Measurements from ENCODE around the gene HIVEP3.

HIVEP3 gene

GRCh38 chr1:41844781-41845272 is 73.9 kb downstream of the HIVEP3 start:
- DNase-seq, result no peak

DNA sequence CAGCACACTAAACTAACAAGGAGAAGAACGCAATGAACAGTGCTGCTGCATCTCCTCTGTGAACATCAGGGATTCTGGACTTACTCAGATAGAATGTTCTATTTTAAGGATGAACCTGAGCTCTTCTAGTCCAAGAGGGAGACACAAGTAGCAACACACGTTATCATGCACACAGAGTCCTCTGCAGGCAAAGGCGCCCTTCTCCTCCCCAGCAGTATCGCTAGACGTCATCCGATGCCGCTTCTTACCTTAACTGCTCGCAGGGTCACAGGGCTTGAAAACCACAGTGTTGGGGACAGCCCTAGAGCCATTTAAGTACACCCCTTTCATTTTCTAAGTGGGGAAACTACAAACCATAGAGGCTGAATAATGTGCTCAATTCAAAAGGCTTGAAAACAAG is 74.5 kb downstream of the HIVEP3 start:
- no peak for DNase-seq

- no peak for DNase-seq
Measured at GRCh38 chr1:41842993-41843755, 75.5 kb downstream of the HIVEP3 start.

GRCh38 chr1:41842326-41842725 is 76.4 kb downstream of the HIVEP3 start:
- no peak for DNase-seq

GRCh38 chr1:41840592-41841246 is 78.0 kb downstream of the HIVEP3 start:
- no peak for DNase-seq

GRCh38 chr1:41838266-41838665 is 80.5 kb downstream of the HIVEP3 start:
- DNase-seq, result no peak

GRCh38 chr1:41837691-41838090 is 81.0 kb downstream of the HIVEP3 start:
- DNase-seq, result no peak

DNA sequence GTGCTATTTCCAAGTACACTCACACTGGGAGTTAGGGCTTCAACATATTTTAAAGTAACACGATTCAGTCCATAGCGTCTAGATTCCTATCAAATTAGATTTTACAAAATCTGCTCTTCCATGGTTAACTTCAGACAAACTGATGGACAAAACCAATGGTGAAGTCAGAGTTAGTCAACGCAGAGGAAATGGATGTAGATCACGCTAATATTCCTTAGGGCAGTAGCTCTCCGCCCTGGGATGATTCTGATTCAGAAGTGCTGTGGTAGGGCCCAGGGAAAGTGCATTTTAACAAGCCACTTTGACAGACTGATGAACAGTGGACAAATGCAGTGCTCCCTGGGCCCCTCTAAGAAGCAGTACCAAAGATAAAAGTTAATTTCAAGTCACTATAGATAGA is 83.2 kb downstream of the HIVEP3 start:
- no peak for DNase-seq

GRCh38 chr1:41833519-41834000 is 85.2 kb downstream of the HIVEP3 start:
- DNase-seq, result no peak

GRCh38 chr1:41830726-41831125 is 88.0 kb downstream of the HIVEP3 start:
- no peak for DNase-seq

- DNase-seq, result no peak
Measured at GRCh38 chr1:41827991-41828570, 90.6 kb downstream of the HIVEP3 start.

GRCh38 chr1:41823471-41823870 is 95.3 kb downstream of the HIVEP3 start:
- DNase-seq, result no peak

DNA sequence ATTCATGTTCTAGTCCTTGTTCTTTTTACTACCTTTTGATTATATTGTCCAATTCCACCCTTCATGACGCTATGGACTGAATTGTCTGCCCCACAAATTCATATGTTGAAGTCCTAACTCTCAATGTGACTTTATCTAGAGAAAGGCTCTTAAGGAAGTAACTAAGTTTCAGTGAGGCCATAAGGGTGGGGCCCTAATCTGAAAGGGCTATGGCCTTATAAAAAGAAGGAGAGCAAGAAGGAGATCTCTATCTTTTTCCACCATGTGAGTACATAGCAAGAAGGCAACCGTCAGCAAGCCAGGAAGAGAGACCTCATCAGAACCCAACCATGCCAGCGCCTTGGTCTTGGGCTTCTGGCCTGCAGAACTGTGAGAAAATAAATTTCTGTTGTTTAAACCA is 95.9 kb downstream of the HIVEP3 start:
- DNase-seq, result no peak

- DNase-seq, result no peak
Measured at GRCh38 chr1:41819843-41820242, 98.9 kb downstream of the HIVEP3 start.

- no peak for DNase-seq
Measured at GRCh38 chr1:41819069-41819468, 99.7 kb downstream of the HIVEP3 start.

DNA sequence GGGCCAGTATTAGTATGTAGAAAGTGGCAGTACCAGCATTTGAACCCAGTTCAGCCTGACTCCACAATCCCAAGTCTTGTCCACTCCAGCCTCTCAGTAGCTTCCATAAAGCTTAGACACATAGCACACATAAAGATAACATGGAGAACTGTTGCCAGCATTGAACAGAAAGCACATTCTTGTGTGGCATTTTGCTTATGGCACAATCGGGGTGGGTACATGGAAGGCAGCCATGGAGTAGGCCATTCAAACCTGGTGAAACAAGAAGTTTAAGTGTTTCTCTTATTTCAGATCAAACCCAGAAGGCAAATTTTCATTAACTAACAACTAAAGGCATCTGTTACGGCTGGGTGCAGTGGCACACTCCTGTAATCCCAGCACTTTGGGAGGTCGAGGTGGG is 102.7 kb downstream of the HIVEP3 start:
- no peak for DNase-seq

- no peak for DNase-seq
Measured at GRCh38 chr1:41813755-41814745, 104.7 kb downstream of the HIVEP3 start.

DNA sequence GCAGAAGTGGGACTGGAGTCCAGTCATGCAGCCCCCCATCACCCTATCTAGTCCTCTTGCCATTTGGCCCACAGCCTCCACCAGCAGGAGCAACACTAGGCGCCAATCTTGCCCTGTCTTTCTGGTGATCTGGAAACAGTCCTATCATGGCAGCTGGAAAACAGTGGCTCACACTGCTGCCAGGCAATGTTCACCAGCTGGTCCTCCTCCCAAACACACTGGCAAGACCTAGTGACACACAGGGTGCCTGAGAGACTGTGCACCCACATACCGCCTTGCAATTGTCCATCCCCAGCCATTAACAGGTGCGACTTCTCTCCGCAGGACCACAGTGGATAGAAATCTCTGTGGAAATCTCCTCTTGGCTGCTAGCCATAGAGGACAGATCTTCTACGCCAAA is 105.5 kb downstream of the HIVEP3 start:
- no peak for DNase-seq

DNA sequence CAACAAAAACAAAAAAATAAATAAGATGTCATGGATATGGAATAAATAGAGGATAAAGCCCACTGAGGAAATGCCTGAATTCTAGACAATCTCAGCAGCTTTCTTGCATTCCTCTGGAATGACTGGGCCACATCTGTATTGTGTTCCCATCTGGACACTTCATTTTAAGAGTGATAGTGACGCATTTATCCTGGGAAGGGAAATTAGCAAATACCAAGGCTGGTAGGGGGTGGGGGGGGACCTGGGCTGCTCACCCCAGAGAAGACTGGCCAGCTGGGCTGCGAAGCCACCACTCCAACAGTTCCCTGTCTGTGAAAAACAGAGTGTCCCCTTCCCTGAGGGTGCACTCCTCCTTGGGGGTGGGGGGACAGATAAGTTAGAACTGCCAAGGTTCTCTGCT is 106.3 kb downstream of the HIVEP3 start:
- DNase-seq, result no peak

GRCh38 chr1:41812051-41812450 is 106.7 kb downstream of the HIVEP3 start:
- DNase-seq, result peak; percentile 47

- peak; percentile 61 for DNase-seq
Measured at GRCh38 chr1:41811051-41811795, 107.5 kb downstream of the HIVEP3 start.

DNA sequence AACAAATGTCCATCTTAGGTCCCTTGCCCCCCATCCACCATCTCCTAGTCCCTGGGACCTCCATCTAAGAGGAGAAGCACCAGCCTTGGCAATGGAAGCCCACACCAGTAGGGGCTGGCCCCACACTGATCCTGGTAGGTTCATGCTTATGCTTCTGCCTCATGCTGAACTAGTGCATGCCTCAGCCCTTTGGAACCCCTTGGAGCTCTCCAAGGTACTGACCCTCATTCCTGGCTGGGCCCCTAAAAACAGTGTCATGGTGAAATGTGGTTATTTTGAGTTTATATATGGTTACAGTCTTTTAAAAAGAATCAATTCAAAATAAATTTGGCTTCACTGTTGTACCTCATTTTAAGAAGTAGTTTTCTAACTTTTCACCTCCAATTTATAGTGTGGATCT is 108.3 kb downstream of the HIVEP3 start:
- no peak for DNase-seq

Data from stimulated activated CD4-positive, alpha-beta T cell treated with anti-CD3 and anti-CD28 coated beads, Interleukin-4, amount 100 ng/mL, for 1 hour (primary cell).